Panc1 (cell line): ENCODE results near the gene TGFBI. TPM values are rescaled to one million over a fixed set of nuclear protein-coding genes. Genes with fewer than 3 reads are reported as not detected.
A peak's percentile ranks its signal among the peaks of the same experiment; 100 is the strongest.

Experiments used
- ATAC-seq: fragments of 200-7000 bp; cut with Tn5 transposase; 2 replicates; pipeline ENCODE4 v1.9.1; 2020; ENCODE audit warnings: mild to moderate bottlenecking, moderate library complexity
- BruUV-seq: library from RNA; stranded (reverse); fragments of 400-500 nt; replicated peaks from 2 replicates; lab custom pipeline; 2021; lab: Mats Ljungman, UMichigan
- CTCF ChIA-PET: fragments of 300-600 bp; sonication (Branson Sonifier 250); formaldehyde crosslinking; loops from one replicate; lab custom pipeline; 2022; ENCODE audit warnings: antibody characterized with exemption; lab: Charles Lee
- POLR2A ChIA-PET: fragments of 300-600 bp; sonication (Branson Sonifier 250); formaldehyde crosslinking; loops from one replicate; lab custom pipeline; 2022; ENCODE audit warnings: antibody characterized with exemption; lab: Charles Lee
- DNase-seq: peaks from one replicate; pipeline ENCODE4 v3.0.0-alpha.2; 2010; ENCODE audit warnings: low read depth, low spot score
- H3K27ac ChIP-seq: 2 replicates; pipeline ENCODE4 v1.5.1; 2011; ENCODE audit warnings: mild to moderate bottlenecking, low read length, inconsistent platforms
- H3K27me3 ChIP-seq: fragments of 200-500 bp; sonication (Bioruptor generic); 2 replicates; pipeline ENCODE4 v1.6.0; 2014; ENCODE audit warnings: low read length, inconsistent platforms; ENCODE audit not compliant: control insufficient read depth, insufficient read depth
- H3K36me3 ChIP-seq: fragments of 200-500 bp; sonication (Bioruptor generic); 2 replicates; pipeline ENCODE4 v1.5.1; 2014; ENCODE audit warnings: inconsistent platforms, mild to moderate bottlenecking, low read length, moderate library complexity; ENCODE audit not compliant: control insufficient read depth, insufficient read depth
- H3K4me1 ChIP-seq: 2 replicates; pipeline ENCODE4 v1.5.1; 2011; ENCODE audit warnings: inconsistent platforms, mild to moderate bottlenecking, low read length, moderate library complexity; ENCODE audit not compliant: control insufficient read depth, insufficient read depth
- H3K4me3 ChIP-seq, 2 experiments: 2 replicates each; pipeline ENCODE4 v1.5.1; 2011 to 2012; ENCODE audit warnings: low read depth in 2 of 2, low read length in 2 of 2, mild to moderate bottlenecking in 2 of 2, inconsistent platforms in 1 of 2, moderate library complexity in 1 of 2
- H3K9me3 ChIP-seq: fragments of 200-500 bp; sonication (Bioruptor generic); 2 replicates; pipeline ENCODE4 v1.5.1; 2014; ENCODE audit warnings: low read depth, mild to moderate bottlenecking, inconsistent platforms, low read length, moderate library complexity; ENCODE audit not compliant: control insufficient read depth, insufficient read depth
- POLR2AphosphoS5 ChIP-seq: IDR thresholded peaks from 2 replicates; pipeline ENCODE4 v1.6.1; 2012; ENCODE audit warnings: mild to moderate bottlenecking, low read depth, low read length, moderate library complexity
- REST ChIP-seq, 2 experiments: IDR thresholded peaks; 2 replicates each; pipeline ENCODE4 v1.6.1; 2011 to 2012; ENCODE audit warnings: low read depth in 2 of 2, control low read depth in 1 of 2, low read length in 1 of 2, mild to moderate bottlenecking in 1 of 2, moderate library complexity in 1 of 2; ENCODE audit not compliant: insufficient read depth in 1 of 2
- SIN3A ChIP-seq: IDR thresholded peaks from 2 replicates; pipeline ENCODE4 v1.6.1; 2012; ENCODE audit warnings: low read depth, mild to moderate bottlenecking, low read length, moderate library complexity, borderline replicate concordance; ENCODE audit not compliant: insufficient read depth
- TCF7L2 ChIP-seq: IDR thresholded peaks from 2 replicates; pipeline ENCODE4 v1.6.1; 2011; ENCODE audit warnings: mild to moderate bottlenecking, low read depth, low read length, inconsistent platforms
- in situ Hi-C: cut with HindIII; loops from 2 replicates; pipeline ENCODE4 v1.10.0; 2016; ENCODE audit warnings: low sequenced_read_pairs, low pct_unique_long_range_greater_than_20kb
- intact Hi-C: fragments of 100-400 bp; cut with micrococcal nuclease; formaldehyde crosslinking; loops from one replicate; pipeline ENCODE4 v1.10.0; 2022; ENCODE audit not compliant: unreplicated experiment
- total RNA-seq: library from RNA; stranded (reverse); gene quantifications from one replicate; pipeline ENCODE4 v1.2.1, GENCODE V29; 2021; ENCODE audit not compliant: unreplicated experiment
- TF ChIP-seq, protein P1 (sequence below): fragments of 450-650 bp; IDR thresholded peaks from 2 replicates; pipeline ENCODE4 v1.5.1; 2017; ENCODE audit warnings: mild to moderate bottlenecking

The TGFBI gene
- total RNA-seq, 1 experiment from 2014 or later: 314 TPM

GRCh38 chr5:136027311-136027710 lies 1.5 kb upstream of the TGFBI start:
- no peak for DNase-seq
- no peaks in the 10 kb centered on the region for H3K27me3 ChIP-seq
- BruUV-seq: no TSS peak
- peaks cover 18% of the 10 kb centered on the region for H3K4me1 ChIP-seq
- CTCF ChIA-PET: no interaction called here
- no peak overlapping the region for H3K4me3 ChIP-seq
- no peak overlapping the region for H3K27ac ChIP-seq
- in situ Hi-C loops: no loop called here
- H3K36me3 ChIP-seq: no peaks in the 10 kb centered on the region
- intact Hi-C loops: no loop called here
- ATAC-seq: no peak
- no peak for TF ChIP-seq REST (IDR thresholded peaks at IDR 0.05; ENCODE audit: insufficient read depth in 1 of 2, low read depth in 2 of 2, low read length in 1 of 2)
- TF ChIP-seq TCF7L2: no peak
- no peak for TF ChIP-seq SIN3A
- TF ChIP-seq, protein P1, sequence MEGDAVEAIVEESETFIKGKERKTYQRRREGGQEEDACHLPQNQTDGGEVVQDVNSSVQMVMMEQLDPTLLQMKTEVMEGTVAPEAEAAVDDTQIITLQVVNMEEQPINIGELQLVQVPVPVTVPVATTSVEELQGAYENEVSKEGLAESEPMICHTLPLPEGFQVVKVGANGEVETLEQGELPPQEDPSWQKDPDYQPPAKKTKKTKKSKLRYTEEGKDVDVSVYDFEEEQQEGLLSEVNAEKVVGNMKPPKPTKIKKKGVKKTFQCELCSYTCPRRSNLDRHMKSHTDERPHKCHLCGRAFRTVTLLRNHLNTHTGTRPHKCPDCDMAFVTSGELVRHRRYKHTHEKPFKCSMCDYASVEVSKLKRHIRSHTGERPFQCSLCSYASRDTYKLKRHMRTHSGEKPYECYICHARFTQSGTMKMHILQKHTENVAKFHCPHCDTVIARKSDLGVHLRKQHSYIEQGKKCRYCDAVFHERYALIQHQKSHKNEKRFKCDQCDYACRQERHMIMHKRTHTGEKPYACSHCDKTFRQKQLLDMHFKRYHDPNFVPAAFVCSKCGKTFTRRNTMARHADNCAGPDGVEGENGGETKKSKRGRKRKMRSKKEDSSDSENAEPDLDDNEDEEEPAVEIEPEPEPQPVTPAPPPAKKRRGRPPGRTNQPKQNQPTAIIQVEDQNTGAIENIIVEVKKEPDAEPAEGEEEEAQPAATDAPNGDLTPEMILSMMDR: no peak
- TF ChIP-seq POLR2AphosphoS5: no peak
- POLR2A ChIA-PET: no interaction called here
- no peaks in the 10 kb centered on the region for H3K9me3 ChIP-seq

DNA sequence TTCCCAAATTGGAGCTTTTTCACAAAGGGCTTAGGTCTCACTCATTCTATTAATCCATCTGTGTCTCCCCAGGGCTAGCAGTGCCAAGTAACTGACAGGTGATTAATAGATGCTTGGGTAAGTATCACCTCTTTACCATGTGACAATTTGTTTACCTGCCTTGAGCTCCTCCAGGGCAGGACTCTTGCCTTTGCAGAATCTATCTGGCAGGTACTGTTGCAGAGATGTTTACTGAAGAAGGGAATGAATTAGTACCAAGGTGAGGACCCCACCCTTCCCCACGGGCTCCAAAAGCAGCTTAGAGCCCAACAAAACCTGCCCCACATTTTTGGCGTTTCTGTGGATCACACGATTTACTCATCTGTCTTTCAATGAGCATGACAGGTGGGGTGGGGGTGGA lies 698 bp upstream of the TGFBI start:
- CTCF ChIA-PET: interaction anchor here (0.6 kb wide), 1 partner anchor 54 kb away, joined by 4 read pairs; no protein-coding TSS in a partner anchor
- BruUV-seq: no TSS peak
- intact Hi-C loops: no loop called here
- Histone ChIP-seq H3K27me3 (no peaks in the 10 kb centered on the region), H3K36me3 (no peaks in the 10 kb centered on the region), H3K27ac (no peak overlapping the region), H3K4me3 (peak overlapping the region in 1 of 2 experiments; percentile 72; a peak in 3 of 4 replicates), H3K4me1 (peaks cover 18% of the 10 kb centered on the region), H3K9me3 (no peaks in the 10 kb centered on the region)
- no peak for TF ChIP-seq REST (IDR thresholded peaks at IDR 0.05; ENCODE audit: insufficient read depth in 1 of 2, low read depth in 2 of 2, low read length in 1 of 2)
- TF ChIP-seq POLR2AphosphoS5: no peak
- TF ChIP-seq SIN3A: no peak
- no peak for TF ChIP-seq TCF7L2
- TF ChIP-seq, protein P1: no peak
- POLR2A ChIA-PET: interaction anchor here (0.6 kb wide), 1 partner anchor 56 kb away, joined by 6 read pairs; no protein-coding TSS in a partner anchor
- no peak for DNase-seq
- in situ Hi-C loops: no loop called here
- no peak for ATAC-seq
